HCT116 (cell line): ENCODE measurements around the gene GPR78. TPM values are rescaled to one million over a fixed set of nuclear protein-coding genes. Genes with fewer than 3 reads are reported as not detected.

ENCODE experiments used
- ATAC-seq: fragments of 200-7000 bp; cut with Tn5 transposase; 2 replicates; pipeline ENCODE4 v1.9.1; 2020; ENCODE audit warnings: mild to moderate bottlenecking, moderate library complexity
- BruUV-seq: library from RNA; stranded (reverse); fragments of 400-500 nt; replicated peaks from 2 replicates; lab custom pipeline; 2021; lab: Mats Ljungman, UMichigan
- CTCF ChIA-PET: fragments of 300-600 bp; sonication (Branson Sonifier 250); formaldehyde crosslinking; loops from one replicate; lab custom pipeline; 2021; ENCODE audit warnings: antibody characterized with exemption; lab: Charles Lee
- POLR2A ChIA-PET: fragments of 300-600, 350-600 bp; sonication (Branson Sonifier 250); formaldehyde crosslinking; loops from one replicate; lab custom pipeline; 2021; ENCODE audit warnings: antibody characterized with exemption; lab: Charles Lee
- RAD21 ChIA-PET, 2 experiments: fragments of 300-600 bp; sonication (Branson Sonifier 250); formaldehyde crosslinking; loops; one replicate each; lab custom pipeline; 2023; ENCODE audit warnings: low total read pairs in 2 of 2; ENCODE audit not compliant: uncharacterized antibody in 2 of 2, unreplicated experiment in 2 of 2, low non-redundant PET in 1 of 2; lab: Charles Lee
- DNase-seq: peaks from one replicate; pipeline ENCODE4 v3.0.0-alpha.2; 2010; ENCODE audit warnings: low read depth, low spot score
- H2AFZ ChIP-seq: fragments of 200-600 bp; shearing (Covaris generic), sonication (generic); 2 replicates; pipeline ENCODE4 v1.6.1; 2017; ENCODE audit warnings: low read depth, mixed run types, mixed read lengths, antibody characterized with exemption, low read length; ENCODE audit not compliant: poor library complexity, severe bottlenecking
- H3K27ac ChIP-seq: 2 replicates; pipeline ENCODE4 v1.5.1; 2012; ENCODE audit warnings: low read depth, low read length
- H3K27me3 ChIP-seq: fragments of 200-600 bp; sonication (generic); 2 replicates; pipeline ENCODE4 v1.6.1; 2016; ENCODE audit warnings: mixed run types, low read length, mixed read lengths; ENCODE audit not compliant: insufficient read depth
- H3K36me3 ChIP-seq, 2 experiments: fragments of 200-500 bp in 1 of 2; fragments of 200-600 bp in 1 of 2; sonication (Bioruptor generic) in 1 of 2; sonication (generic) in 1 of 2; 2 replicates each; pipeline versions ENCODE4 v1.5.1 to v1.6.1; 2014 to 2016; ENCODE audit warnings: low read length in 2 of 2, inconsistent platforms in 1 of 2, mixed read lengths in 1 of 2, mixed run types in 1 of 2; ENCODE audit not compliant: insufficient read depth in 2 of 2, control insufficient read depth in 1 of 2
- H3K4me1 ChIP-seq, 2 experiments: fragments of 200-600 bp in 1 of 2; sonication (generic) in 1 of 2; 2 replicates each; pipeline versions ENCODE4 v1.5.1 to v1.6.1; 2012 to 2017; ENCODE audit warnings: low read length in 2 of 2, inconsistent platforms in 1 of 2, mild to moderate bottlenecking in 1 of 2, mixed read lengths in 1 of 2, mixed run types in 1 of 2, moderate library complexity in 1 of 2; ENCODE audit not compliant: insufficient read depth in 2 of 2, control insufficient read depth in 1 of 2
- H3K4me2 ChIP-seq: fragments of 200-600 bp; sonication (generic); 2 replicates; pipeline ENCODE4 v1.6.1; 2017; ENCODE audit warnings: mixed run types, low read length, mixed read lengths
- H3K4me3 ChIP-seq, 2 experiments: fragments of 200-600 bp in 1 of 2; sonication (generic) in 1 of 2; replicated peaks in 1 of 2; 2 replicates each; pipeline ENCODE4 v1.5.1; 2011 to 2016; ENCODE audit warnings: low read length in 2 of 2, control low read depth in 1 of 2, low read depth in 1 of 2, mild to moderate bottlenecking in 1 of 2, mixed read lengths in 1 of 2, mixed run types in 1 of 2
- H3K79me2 ChIP-seq: fragments of 200-600 bp; sonication (generic); 2 replicates; pipeline ENCODE4 v1.6.1; 2017; ENCODE audit warnings: mild to moderate bottlenecking, mixed run types, low read length, moderate library complexity, mixed read lengths; ENCODE audit not compliant: insufficient read depth
- H3K9ac ChIP-seq: fragments of 200-600 bp; sonication (generic); 2 replicates; pipeline ENCODE4 v1.6.1; 2016; ENCODE audit warnings: low read length, mixed read lengths
- H3K9me2 ChIP-seq: fragments of 200-600 bp; sonication (generic), shearing (Covaris generic); 2 replicates; pipeline ENCODE4 v1.6.1; 2017; ENCODE audit warnings: mixed run types, mild to moderate bottlenecking, moderate library complexity; ENCODE audit not compliant: insufficient read depth
- H3K9me3 ChIP-seq, 2 experiments: fragments of 200-500 bp in 1 of 2; fragments of 200-600 bp in 1 of 2; sonication (Bioruptor generic) in 1 of 2; sonication (generic) in 1 of 2; 2 replicates each; pipeline ENCODE4 v1.6.1; 2014 to 2017; ENCODE audit warnings: low read length in 2 of 2, mixed read lengths in 2 of 2, inconsistent platforms in 1 of 2, low read depth in 1 of 2, mild to moderate bottlenecking in 1 of 2, mixed run types in 1 of 2, moderate library complexity in 1 of 2; ENCODE audit not compliant: control insufficient read depth in 1 of 2, insufficient read depth in 1 of 2
- H4K20me1 ChIP-seq: fragments of 200-600 bp; sonication (generic), shearing (Covaris generic); 2 replicates; pipeline ENCODE4 v1.6.1; 2017; ENCODE audit warnings: mixed run types, mild to moderate bottlenecking, moderate library complexity; ENCODE audit not compliant: insufficient read depth
- CBX3 ChIP-seq: IDR thresholded peaks from 2 replicates; pipeline ENCODE4 v1.6.1; 2012; ENCODE audit warnings: low read depth
- CTCF ChIP-seq, 3 experiments: fragments of 200-600 bp in 1 of 3; sonication (generic) in 1 of 3; IDR thresholded peaks in 2 of 3; conservative IDR thresholded peaks in 1 of 3; 2 replicates each; pipeline ENCODE4 v1.5.1; 2012 to 2017; ENCODE audit warnings: low read depth in 2 of 3, low read length in 2 of 3, antibody characterized with exemption in 1 of 3, borderline replicate concordance in 1 of 3, control low read depth in 1 of 3, mild to moderate bottlenecking in 1 of 3, mixed read lengths in 1 of 3, mixed run types in 1 of 3, moderate library complexity in 1 of 3; ENCODE audit not compliant: insufficient read depth in 1 of 3
- ELF1 ChIP-seq: IDR thresholded peaks from 2 replicates; pipeline ENCODE4 v1.6.1; 2012; ENCODE audit warnings: low read depth, borderline replicate concordance
- EZH2phosphoT487 ChIP-seq: fragments of 200-600 bp; IDR thresholded peaks from 2 replicates; pipeline ENCODE4 v1.6.1; 2018; ENCODE audit warnings: antibody characterized with exemption, borderline replicate concordance
- FOSL1 ChIP-seq: IDR thresholded peaks from 2 replicates; pipeline ENCODE4 v1.6.1; 2012; ENCODE audit warnings: low read depth
- JUND ChIP-seq: IDR thresholded peaks from 2 replicates; pipeline ENCODE4 v1.6.1; 2012
- POLR2A ChIP-seq: IDR thresholded peaks from 2 replicates; pipeline ENCODE4 v1.7.0; 2011; ENCODE audit warnings: borderline replicate concordance; ENCODE audit not compliant: insufficient read depth, insufficient read length; ENCODE audit errors: extremely low read depth
- POLR2AphosphoS5 ChIP-seq: IDR thresholded peaks from 2 replicates; pipeline ENCODE4 v1.6.1; 2011; ENCODE audit warnings: mild to moderate bottlenecking, low read depth, low read length, moderate library complexity
- RAD21 ChIP-seq: IDR thresholded peaks from 2 replicates; pipeline ENCODE4 v1.6.1; 2012; ENCODE audit warnings: low read depth, mild to moderate bottlenecking
- SIN3A ChIP-seq: IDR thresholded peaks from 2 replicates; pipeline ENCODE4 v1.6.1; 2012; ENCODE audit warnings: low read depth
- ZNF274 ChIP-seq: fragments of 200-500 bp; sonication (Bioruptor generic); IDR thresholded peaks from 2 replicates; pipeline ENCODE4 v1.6.1; 2014; ENCODE audit warnings: mild to moderate bottlenecking, low read depth, low read length, inconsistent platforms
- intact Hi-C: fragments of 100-400 bp; cut with micrococcal nuclease; formaldehyde crosslinking; loops from 2 replicates; pipeline ENCODE4 v1.10.0; 2022
- total RNA-seq: library from RNA; stranded (reverse); gene quantifications from one replicate; pipeline ENCODE4 v1.2.1, GENCODE V29; 2021; ENCODE audit not compliant: unreplicated experiment
- TF ChIP-seq, protein P1 (sequence below): IDR thresholded peaks from 2 replicates; pipeline ENCODE4 v1.6.1; 2011; ENCODE audit warnings: mild to moderate bottlenecking, low read length, moderate library complexity; ENCODE audit not compliant: insufficient replicate concordance; ENCODE audit errors: extremely low read depth

Gene GPR78
- total RNA-seq, 1 experiment from 2014 or later, result not detected

DNA sequence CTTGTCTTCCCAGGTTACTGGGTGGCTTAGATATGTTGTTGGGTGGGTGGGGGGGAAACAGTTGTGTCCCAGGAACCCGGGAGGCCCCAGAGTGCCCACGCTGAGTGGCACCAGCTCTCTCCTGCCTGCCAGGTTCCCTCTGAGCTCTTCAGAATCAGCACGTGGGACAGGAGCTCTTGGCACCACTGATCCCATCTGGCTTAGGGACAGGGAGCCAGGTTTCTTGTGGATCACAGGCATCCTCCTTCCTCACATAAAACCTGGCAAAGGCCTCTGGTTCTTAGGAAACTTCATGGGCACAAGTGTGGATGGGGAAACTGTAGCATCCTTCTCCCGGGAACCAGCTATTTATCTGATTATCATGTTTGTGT, 3.4 kb downstream of the GPR78 start:
- CTCF ChIA-PET, result no interaction called here
- no peaks in the 10 kb centered on the region for H3K9me3 ChIP-seq
- intact Hi-C loops, result no loop called here

DNA sequence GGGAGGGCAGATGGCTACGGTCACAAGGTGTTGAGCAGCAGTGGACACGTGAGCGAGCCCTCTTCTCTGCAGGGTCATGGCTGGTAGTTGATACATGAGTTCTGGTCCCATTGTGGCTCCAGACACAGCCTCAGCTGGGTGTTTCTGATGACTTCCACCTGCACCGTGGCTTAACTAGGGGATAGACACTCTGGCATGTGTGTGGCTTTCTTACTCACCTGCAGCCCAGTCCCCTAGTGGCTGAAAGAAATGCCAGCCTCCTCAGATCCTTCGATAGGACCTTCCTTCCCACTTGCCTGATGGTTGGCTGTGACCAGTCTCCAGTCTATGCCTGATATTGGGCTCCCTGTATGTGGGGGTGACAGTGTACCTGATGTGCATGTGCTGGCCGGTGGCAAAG, 5.0 kb downstream of the GPR78 start:
- Histone ChIP-seq H3K27ac (no peak overlapping the region), H3K4me2 (no peak overlapping the region), H2AFZ (no peak overlapping the region), H3K4me3 (no peak overlapping the region), H3K79me2 (no peaks in the 10 kb centered on the region), H3K9ac (no peak overlapping the region), H3K36me3 (no peaks in the 10 kb centered on the region), H3K4me1 (no peaks in the 10 kb centered on the region), H3K27me3 (peaks cover 8% of the 10 kb centered on the region; the same call in 1 of the 2 replicates), H4K20me1 (no peaks in the 10 kb centered on the region), H3K9me2 (no peaks in the 10 kb centered on the region), H3K9me3 (no peaks in the 10 kb centered on the region)
- POLR2A ChIA-PET, result no interaction called here
- DNase-seq (no peak), ATAC-seq (peak; percentile 71)
- intact Hi-C loops, result loop anchor here (5.0 kb wide), 1 partner anchor 38 kb away; no protein-coding TSS in a partner anchor
- CTCF ChIA-PET, result no interaction called here
- RAD21 ChIA-PET, result no interaction called here
- TF ChIP-seq POLR2A (no peak), CTCF (IDR thresholded peaks at IDR 0.05 in 2 of 3, conservative IDR thresholded peaks at IDR 0.05 in 1 of 3; ENCODE audit: borderline replicate concordance in 1 of 3, insufficient read depth in 1 of 3, low read depth in 2 of 3, low read length in 2 of 3) (peak in 2 of 3 experiments; percentile 53 to 66; a peak in 4 of 6 replicates), RAD21 (peak; percentile 27; the same call in 1 of the 2 replicates), FOSL1 (no peak)
- no TSS peak for BruUV-seq

More for the DNA sequence above, 3.4 kb downstream of the GPR78 start:
- no peak overlapping the region for H3K27ac ChIP-seq
- BruUV-seq, result no TSS peak
- no peak overlapping the region for H2AFZ ChIP-seq
- POLR2A ChIA-PET, result no interaction called here
- H3K4me3 ChIP-seq, result no peak overlapping the region
- no peak overlapping the region for H3K9ac ChIP-seq
- no peak overlapping the region for H3K4me2 ChIP-seq
- H3K4me1 ChIP-seq, result no peaks in the 10 kb centered on the region
- RAD21 ChIA-PET, result no interaction called here
- no peaks in the 10 kb centered on the region for H4K20me1 ChIP-seq
- no peaks in the 10 kb centered on the region for H3K36me3 ChIP-seq
- peaks cover 13% of the 10 kb centered on the region; the same call in 1 of the 2 replicates for H3K27me3 ChIP-seq
- TF ChIP-seq POLR2AphosphoS5 (no peak), ELF1 (no peak), ZNF274 (no peak), SIN3A (no peak), EZH2phosphoT487 (no peak), JUND (no peak), CBX3 (no peak)
- TF ChIP-seq, protein P1, sequence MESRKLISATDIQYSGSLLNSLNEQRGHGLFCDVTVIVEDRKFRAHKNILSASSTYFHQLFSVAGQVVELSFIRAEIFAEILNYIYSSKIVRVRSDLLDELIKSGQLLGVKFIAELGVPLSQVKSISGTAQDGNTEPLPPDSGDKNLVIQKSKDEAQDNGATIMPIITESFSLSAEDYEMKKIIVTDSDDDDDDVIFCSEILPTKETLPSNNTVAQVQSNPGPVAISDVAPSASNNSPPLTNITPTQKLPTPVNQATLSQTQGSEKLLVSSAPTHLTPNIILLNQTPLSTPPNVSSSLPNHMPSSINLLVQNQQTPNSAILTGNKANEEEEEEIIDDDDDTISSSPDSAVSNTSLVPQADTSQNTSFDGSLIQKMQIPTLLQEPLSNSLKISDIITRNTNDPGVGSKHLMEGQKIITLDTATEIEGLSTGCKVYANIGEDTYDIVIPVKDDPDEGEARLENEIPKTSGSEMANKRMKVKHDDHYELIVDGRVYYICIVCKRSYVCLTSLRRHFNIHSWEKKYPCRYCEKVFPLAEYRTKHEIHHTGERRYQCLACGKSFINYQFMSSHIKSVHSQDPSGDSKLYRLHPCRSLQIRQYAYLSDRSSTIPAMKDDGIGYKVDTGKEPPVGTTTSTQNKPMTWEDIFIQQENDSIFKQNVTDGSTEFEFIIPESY, result no peak
- DNase-seq, result no peak
- no peak for ATAC-seq
- no peaks in the 10 kb centered on the region for H3K79me2 ChIP-seq
- no peaks in the 10 kb centered on the region for H3K9me2 ChIP-seq
